ENCODE data around the gene GSC. TPM values are rescaled to one million over a fixed set of nuclear protein-coding genes. Genes with fewer than 3 reads are reported as not detected.

Gene GSC
- total RNA-seq, 1 donor from 2014 or later, result not detected

DNA sequence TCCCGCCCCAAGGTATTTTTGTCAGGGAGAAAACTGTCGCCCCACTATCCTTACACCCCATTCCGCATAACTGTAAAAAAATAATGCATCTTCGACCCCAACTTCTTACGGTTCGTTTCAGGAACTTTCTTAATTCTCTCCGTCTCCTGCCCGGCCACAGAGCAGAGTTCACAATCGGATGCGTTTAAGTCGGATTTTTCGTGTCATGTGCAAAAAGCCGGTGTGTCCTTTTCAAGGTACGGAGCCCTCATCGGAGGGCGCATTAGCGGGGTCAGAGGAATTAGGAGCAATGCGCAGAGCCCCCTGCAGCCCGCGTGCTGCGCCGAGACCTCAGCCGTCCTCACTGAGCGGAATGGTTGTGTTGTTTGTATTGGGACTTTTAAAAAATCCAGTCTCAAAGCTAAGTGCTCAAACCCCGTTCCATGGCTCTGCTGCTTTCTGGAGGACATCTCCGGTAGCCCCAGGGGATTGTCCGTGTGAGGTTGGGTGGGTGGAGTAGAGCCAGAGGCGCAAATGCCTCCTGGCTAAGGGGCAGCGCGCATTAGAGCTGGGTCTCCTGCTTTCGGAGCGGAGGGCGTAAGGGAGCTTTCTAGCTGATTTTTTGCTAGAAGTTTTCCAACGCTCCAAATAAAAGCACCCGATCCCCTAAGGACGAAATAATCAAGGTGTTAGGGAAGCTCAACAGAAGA is 3.9 kb upstream of the GSC start:
- TF ChIP-seq, protein P1, sequence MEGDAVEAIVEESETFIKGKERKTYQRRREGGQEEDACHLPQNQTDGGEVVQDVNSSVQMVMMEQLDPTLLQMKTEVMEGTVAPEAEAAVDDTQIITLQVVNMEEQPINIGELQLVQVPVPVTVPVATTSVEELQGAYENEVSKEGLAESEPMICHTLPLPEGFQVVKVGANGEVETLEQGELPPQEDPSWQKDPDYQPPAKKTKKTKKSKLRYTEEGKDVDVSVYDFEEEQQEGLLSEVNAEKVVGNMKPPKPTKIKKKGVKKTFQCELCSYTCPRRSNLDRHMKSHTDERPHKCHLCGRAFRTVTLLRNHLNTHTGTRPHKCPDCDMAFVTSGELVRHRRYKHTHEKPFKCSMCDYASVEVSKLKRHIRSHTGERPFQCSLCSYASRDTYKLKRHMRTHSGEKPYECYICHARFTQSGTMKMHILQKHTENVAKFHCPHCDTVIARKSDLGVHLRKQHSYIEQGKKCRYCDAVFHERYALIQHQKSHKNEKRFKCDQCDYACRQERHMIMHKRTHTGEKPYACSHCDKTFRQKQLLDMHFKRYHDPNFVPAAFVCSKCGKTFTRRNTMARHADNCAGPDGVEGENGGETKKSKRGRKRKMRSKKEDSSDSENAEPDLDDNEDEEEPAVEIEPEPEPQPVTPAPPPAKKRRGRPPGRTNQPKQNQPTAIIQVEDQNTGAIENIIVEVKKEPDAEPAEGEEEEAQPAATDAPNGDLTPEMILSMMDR (IDR thresholded peaks at IDR 0.05), result no peak
- ATAC-seq (no peak), DNase-seq (no peak)
- Histone ChIP-seq H3K9me3 (no peaks in the 10 kb centered on the region), H3K27me3 (peaks cover 96% of the 10 kb centered on the region), H3K27ac (no peak overlapping the region), H3K36me3 (no peaks in the 10 kb centered on the region), H3K4me1 (peaks cover 14% of the 10 kb centered on the region), H3K4me3 (no peak overlapping the region)
- intact Hi-C loops (cut with DNase I), result no loop called here

DNA sequence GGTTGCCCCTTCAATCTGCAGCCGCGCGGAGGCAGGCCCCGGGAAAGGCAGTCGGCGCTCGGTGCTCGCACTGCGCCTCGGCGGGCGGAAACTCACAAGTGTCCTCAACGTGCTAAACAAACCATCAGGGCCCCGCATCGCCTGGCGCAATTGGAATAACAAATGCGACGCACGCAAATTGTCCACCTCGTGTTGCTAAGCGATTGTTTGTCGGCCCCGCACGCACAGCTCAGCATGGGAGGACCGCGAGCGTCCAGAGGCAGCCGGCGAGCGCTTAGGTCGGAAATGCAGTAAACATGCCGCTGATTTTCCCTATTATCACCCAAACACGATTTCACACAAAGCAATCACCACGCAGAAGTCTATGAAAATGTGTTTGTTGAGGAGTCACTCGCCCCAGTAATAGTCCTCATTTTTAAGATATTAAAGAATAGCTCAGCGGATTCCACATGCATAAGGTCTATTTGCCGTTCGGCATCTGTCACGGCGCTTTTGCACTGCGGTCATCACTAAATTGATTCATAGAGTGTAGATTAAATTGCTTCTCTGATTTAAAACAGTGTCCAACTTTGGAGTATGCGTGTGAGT is 3.2 kb upstream of the GSC start:
- DNase-seq, result no peak
- Histone ChIP-seq H3K4me3 (no peak overlapping the region), H3K27me3 (peaks cover 96% of the 10 kb centered on the region), H3K36me3 (no peaks in the 10 kb centered on the region), H3K9me3 (no peaks in the 10 kb centered on the region), H3K4me1 (peaks cover 20% of the 10 kb centered on the region), H3K27ac (no peak overlapping the region)
- intact Hi-C loops (cut with DNase I), result no loop called here
- TF ChIP-seq, protein P1 (IDR thresholded peaks at IDR 0.05), result no peak
- ATAC-seq, result no peak

DNA sequence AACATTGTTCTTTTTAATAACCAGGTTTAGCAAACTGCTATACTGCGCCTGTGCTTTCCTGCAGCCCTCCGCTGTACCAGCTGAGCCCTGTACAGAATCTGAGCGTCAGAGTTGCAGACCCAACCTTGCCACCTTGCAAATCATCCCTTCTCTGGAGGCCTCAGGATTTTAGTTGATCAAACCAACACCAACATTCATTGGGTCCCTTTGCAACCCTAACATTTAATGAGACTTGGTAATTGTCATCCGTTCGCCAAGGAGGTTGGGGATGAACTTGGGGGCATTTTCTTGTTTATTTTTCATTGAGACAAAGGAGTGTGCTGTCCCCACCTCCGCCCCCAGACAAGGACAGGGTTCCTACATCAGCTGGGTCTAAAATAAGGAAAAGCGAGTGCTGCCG is 2.6 kb upstream of the GSC start:
- Histone ChIP-seq H3K27me3 (peaks cover 96% of the 10 kb centered on the region), H3K4me1 (peaks cover 21% of the 10 kb centered on the region), H3K36me3 (no peaks in the 10 kb centered on the region), H3K9me3 (no peaks in the 10 kb centered on the region), H3K27ac (no peak overlapping the region), H3K4me3 (no peak overlapping the region)
- TF ChIP-seq, protein P1 (IDR thresholded peaks at IDR 0.05), result no peak
- DNase-seq (no peak), ATAC-seq (no peak)
- intact Hi-C loops (cut with DNase I), result no loop called here

DNA sequence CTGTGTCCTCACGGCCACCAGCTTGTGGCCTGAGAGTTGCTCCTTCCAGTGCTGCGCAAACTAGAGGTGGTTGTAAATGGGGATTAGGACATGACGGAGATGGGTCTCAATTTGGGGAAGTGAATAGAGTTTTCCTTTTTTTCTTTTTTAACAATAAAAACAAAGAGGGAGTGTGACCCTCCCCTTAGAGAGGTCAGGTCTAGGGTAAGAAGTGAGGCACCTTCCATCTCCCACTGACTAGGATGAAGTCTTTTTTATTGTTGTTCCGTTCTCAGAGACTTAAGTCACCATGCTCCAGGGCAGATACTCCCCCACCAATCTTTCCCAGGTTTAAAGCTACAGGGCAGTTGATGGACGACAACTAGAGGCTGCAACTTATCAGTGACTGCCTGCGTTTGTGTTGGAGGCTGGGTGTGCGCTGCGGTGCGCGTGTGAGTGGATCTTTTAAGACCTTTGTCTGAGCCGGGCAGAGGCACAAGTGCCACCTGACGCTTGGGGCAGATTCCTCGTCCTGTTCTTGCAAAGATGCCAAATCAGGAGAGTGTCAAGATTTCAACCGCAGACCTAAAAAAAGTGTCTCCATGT is 2.1 kb upstream of the GSC start:
- DNase-seq, result no peak
- TF ChIP-seq, protein P1 (IDR thresholded peaks at IDR 0.05), result no peak
- intact Hi-C loops (cut with DNase I), result no loop called here
- peaks cover 98% of the 10 kb centered on the region for H3K27me3 ChIP-seq
- no peaks in the 10 kb centered on the region for H3K36me3 ChIP-seq
- H3K9me3 ChIP-seq, result no peaks in the 10 kb centered on the region
- peaks cover 21% of the 10 kb centered on the region for H3K4me1 ChIP-seq
- no peak for ATAC-seq
- H3K4me3 ChIP-seq, result no peak overlapping the region
- no peak overlapping the region for H3K27ac ChIP-seq

DNA sequence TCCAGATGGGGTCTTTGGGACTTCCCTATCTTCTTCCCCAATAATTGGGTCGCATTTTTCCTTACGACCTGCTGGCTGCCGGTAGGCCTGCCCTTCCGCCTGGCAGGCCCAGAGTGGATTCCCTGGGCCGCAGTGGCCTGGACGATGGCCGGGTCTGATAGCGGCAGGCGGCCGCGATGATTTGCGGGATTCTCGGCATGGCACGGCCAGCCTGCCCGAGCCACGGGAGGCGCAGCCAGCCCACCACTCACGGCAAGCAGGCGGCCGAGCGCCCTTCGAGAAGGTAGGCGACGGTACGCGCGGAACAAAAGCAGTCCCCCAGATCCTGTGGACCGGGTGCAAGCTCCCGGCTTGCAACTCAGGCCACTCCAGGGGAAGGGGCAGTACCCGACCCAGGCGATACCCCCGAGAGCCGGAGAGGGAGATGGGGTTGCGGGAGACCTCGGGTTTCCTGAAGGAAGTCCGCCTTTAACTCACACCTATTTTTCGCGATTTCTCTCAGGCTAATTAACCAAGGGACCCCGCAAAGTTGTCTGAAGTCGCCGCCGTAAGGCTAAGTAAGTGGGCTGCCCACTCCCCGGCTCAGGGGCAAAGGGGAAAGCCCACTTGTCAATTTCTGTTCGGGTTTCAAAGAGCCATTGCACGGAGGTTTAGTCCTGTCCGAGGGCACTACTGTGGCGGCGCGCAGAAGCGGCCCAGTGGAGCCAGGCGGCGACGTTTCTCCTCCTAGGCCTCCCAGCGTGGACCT is 1.4 kb upstream of the GSC start:
- TF ChIP-seq, protein P1 (IDR thresholded peaks at IDR 0.05), result no peak

More for the DNA sequence above, 1.4 kb upstream of the GSC start:
- ATAC-seq, result no peak
- peaks cover 98% of the 10 kb centered on the region for H3K27me3 ChIP-seq
- peaks cover 21% of the 10 kb centered on the region for H3K4me1 ChIP-seq
- H3K4me3 ChIP-seq, result no peak overlapping the region
- H3K36me3 ChIP-seq, result no peaks in the 10 kb centered on the region
- H3K9me3 ChIP-seq, result no peaks in the 10 kb centered on the region
- no peak overlapping the region for H3K27ac ChIP-seq
- intact Hi-C loops (cut with DNase I), result no loop called here
- no peak for DNase-seq
